ENCODE data around the gene NHSL1. TPM values are rescaled to one million over a fixed set of nuclear protein-coding genes. Genes with fewer than 3 reads are reported as not detected.

NHSL1 gene
- total RNA-seq, 2 donors from 2014 or later: 9.7 to 13.3 TPM

DNA sequence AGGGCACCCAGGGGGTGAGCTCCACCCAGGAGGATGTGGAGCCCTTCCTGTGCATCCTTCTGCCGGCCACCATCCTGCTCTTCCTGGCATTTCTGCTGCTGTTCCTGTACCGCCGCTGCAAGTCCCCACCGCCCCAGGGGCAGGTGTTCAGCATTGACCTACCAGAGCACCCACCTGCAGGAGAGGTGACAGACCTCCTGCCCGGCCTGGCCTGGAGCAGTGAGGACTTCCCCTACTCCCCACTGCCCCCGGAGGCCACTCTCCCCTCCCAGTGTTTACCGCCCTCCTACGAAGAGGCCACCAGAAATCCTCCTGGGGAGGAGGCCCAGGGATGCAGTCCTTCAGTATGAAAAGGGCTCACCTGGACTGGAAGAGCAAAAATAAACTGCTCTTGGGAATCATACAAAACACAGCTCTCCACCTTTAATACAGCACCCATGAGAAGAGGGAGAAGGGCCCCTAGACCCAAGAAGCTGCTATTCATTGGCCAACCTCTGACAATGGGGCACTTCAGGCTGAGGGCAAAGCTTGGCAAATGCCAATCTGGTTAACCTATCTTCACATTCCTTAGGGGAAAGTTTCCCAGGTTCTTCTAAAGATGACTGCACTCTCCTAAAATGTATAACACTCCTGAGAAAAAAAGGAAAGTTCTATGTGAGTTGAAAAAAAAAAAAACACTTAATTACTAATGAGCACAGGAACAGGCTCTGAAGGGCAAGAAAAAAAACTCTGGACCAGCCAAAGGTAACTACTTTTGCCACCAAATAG is 116.6 kb downstream of the NHSL1 start:
- Histone ChIP-seq H3K4me1 (ENCODE audit: control insufficient read depth in 1 of 2, low read depth in 2 of 2) (no peaks in the 10 kb centered on the region), H3K27me3 (replicated peaks; ENCODE audit: insufficient read depth) (no peaks in the 10 kb centered on the region), H3K9me3 (no peaks in the 10 kb centered on the region), H3K27ac (no peak overlapping the region), H3K36me3 (no peaks in the 10 kb centered on the region), H3K4me3 (no peak overlapping the region)
- TF ChIP-seq CTCF (IDR thresholded peaks at IDR 0.05): no peak
- no peak for DNase-seq (ENCODE audit: low spot score)
- ATAC-seq (ENCODE audit: insufficient number of reproducible peaks, low FRiP score, low read depth): no peak

DNA sequence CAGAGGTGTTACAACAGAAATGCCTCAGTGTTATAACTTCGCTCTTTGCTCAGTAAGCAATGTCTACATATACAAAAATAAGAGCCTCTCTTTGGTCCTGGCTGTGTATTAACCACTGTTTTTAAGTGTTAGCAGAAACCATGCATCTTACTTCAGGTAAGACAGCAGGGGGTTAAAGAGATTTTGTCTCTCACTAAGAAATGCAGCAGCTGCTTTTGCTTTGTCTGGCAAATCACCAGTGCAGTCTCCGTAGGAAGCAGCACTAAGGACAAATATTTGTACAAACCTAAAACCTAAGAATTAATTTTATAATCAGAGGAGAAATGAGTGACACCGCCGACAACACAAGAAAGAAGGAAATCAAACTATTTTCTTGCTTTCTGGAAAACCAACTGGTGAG is 120.8 kb downstream of the NHSL1 start:
- TF ChIP-seq CTCF (IDR thresholded peaks at IDR 0.05): no peak
- no peak overlapping the region for H3K27ac ChIP-seq
- H3K4me1 ChIP-seq (ENCODE audit: control insufficient read depth in 1 of 2, low read depth in 2 of 2): no peaks in the 10 kb centered on the region
- no peaks in the 10 kb centered on the region for H3K36me3 ChIP-seq
- no peak overlapping the region for H3K4me3 ChIP-seq
- no peak for ATAC-seq (ENCODE audit: insufficient number of reproducible peaks, low FRiP score, low read depth)
- no peaks in the 10 kb centered on the region for H3K27me3 ChIP-seq (replicated peaks; ENCODE audit: insufficient read depth)
- no peak for DNase-seq (ENCODE audit: low spot score)
- no peaks in the 10 kb centered on the region for H3K9me3 ChIP-seq

- Histone ChIP-seq H3K27me3 (replicated peaks; ENCODE audit: insufficient read depth) (no peaks in the 10 kb centered on the region), H3K9me3 (no peaks in the 10 kb centered on the region), H3K27ac (no peak within 1 kb of the TSS), H3K4me3 (no peak within 1 kb of the TSS), H3K36me3 (no peaks in the 10 kb centered on the region), H3K4me1 (ENCODE audit: control insufficient read depth in 1 of 2, low read depth in 2 of 2) (no peaks in the 10 kb centered on the region)
- ATAC-seq (ENCODE audit: insufficient number of reproducible peaks, low FRiP score, low read depth): no peak
- no peak for TF ChIP-seq CTCF (IDR thresholded peaks at IDR 0.05)
- no peak for DNase-seq (ENCODE audit: low spot score)
These were observed 121.5 kb downstream of the NHSL1 start, which contains the start of gene SMIM28 for GRCh38 chr6:138377844-138378243. Gene SMIM28, plus strand, starts transcription at chr6:138377905. Its CDS starts 168 bp downstream, at chr6:138378073.

DNA sequence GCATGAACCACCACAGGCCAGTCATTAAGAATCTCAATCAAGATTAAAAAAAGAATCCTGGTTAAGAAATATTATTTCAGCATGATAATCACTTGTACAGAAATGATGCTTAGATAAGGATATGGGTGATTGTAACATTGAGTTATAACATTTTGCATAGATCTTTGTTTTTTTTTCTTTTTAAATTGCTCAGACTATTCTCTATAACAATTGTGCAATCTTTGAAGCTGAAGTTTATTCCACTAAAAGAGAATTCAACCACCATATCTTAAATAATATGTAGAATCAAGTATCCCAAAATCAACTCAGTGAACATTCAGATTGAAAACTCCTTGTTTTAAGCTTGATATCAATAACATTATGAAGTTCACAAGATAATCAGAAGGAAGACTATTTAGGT is 122.3 kb downstream of the NHSL1 start:
- Histone ChIP-seq H3K4me3 (no peak overlapping the region), H3K9me3 (no peaks in the 10 kb centered on the region), H3K4me1 (ENCODE audit: control insufficient read depth in 1 of 2, low read depth in 2 of 2) (no peaks in the 10 kb centered on the region), H3K36me3 (no peaks in the 10 kb centered on the region), H3K27me3 (replicated peaks; ENCODE audit: insufficient read depth) (no peaks in the 10 kb centered on the region), H3K27ac (no peak overlapping the region)
- ATAC-seq (ENCODE audit: insufficient number of reproducible peaks, low FRiP score, low read depth) (no peak), DNase-seq (ENCODE audit: low spot score) (no peak)
- no peak for TF ChIP-seq CTCF (IDR thresholded peaks at IDR 0.05)

- no peak for ATAC-seq (ENCODE audit: insufficient number of reproducible peaks, low FRiP score, low read depth)
These were observed 124.5 kb downstream of the NHSL1 start for GRCh38 chr6:138374815-138375214.

More at GRCh38 chr6:138374815-138375214, 124.5 kb downstream of the NHSL1 start:
- no peak for DNase-seq (ENCODE audit: low spot score)
- no peak for TF ChIP-seq CTCF (IDR thresholded peaks at IDR 0.05)
- Histone ChIP-seq H3K4me1 (ENCODE audit: control insufficient read depth in 1 of 2, low read depth in 2 of 2) (no peaks in the 10 kb centered on the region), H3K9me3 (no peaks in the 10 kb centered on the region), H3K4me3 (no peak overlapping the region), H3K27me3 (replicated peaks; ENCODE audit: insufficient read depth) (no peaks in the 10 kb centered on the region), H3K36me3 (no peaks in the 10 kb centered on the region), H3K27ac (no peak overlapping the region)
